Activated naive CD8-positive, alpha-beta T cell treated with anti-CD3 and anti-CD28 coated beads, Interleukin-2, amount 50 U/mL, for 24 hours (primary cell): ENCODE measurements around the gene PDLIM5.

Experiments used
- ATAC-seq: fragments of 150-1000 bp; cut with Tn5 transposase; one replicate; pipeline ENCODE4 v1.10.0; 2021
- DNase-seq: peaks from one replicate; pipeline ENCODE4 v3.0.0; 2021
- H3K27ac Mint-ChIP-seq: one replicate; pipeline ENCODE4 v1.8.0; 2021; ENCODE audit warnings: mild to moderate bottlenecking, mixed read lengths
- H3K27me3 Mint-ChIP-seq: one replicate; pipeline ENCODE4 v1.8.0; 2021; ENCODE audit warnings: mixed read lengths
- H3K36me3 Mint-ChIP-seq: one replicate; pipeline ENCODE4 v1.8.0; 2021; ENCODE audit warnings: low read depth, mixed read lengths
- H3K4me1 Mint-ChIP-seq: one replicate; pipeline ENCODE4 v1.8.0; 2021; ENCODE audit warnings: mixed read lengths
- H3K4me3 Mint-ChIP-seq: one replicate; pipeline ENCODE4 v1.8.0; 2021; ENCODE audit warnings: mild to moderate bottlenecking, moderate library complexity, mixed read lengths
- H3K9me3 Mint-ChIP-seq: one replicate; pipeline ENCODE4 v1.8.0; 2021; ENCODE audit warnings: mixed read lengths

Gene PDLIM5

DNA sequence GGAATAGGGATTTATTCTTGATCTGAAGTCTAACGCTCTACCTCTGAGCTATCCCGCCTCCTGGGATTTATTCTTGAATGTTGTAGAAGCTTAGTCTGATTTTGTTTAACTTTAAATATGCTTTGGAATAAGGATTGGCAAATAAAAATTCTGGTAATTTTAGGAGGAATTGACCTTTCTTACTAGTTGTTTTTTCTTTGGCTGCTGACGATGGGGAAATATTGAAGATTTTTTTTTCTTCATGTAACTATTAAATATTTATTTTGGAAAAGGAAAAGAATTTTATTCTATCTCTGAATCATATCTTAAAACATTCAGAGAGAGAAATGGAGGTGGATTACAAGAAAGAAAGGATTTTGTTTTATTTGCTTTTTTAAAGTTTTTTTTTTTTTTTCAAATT lies 122.9 kb downstream of the PDLIM5 start:
- Mint-ChIP-seq H3K9me3 (no peaks in the 10 kb centered on the region), H3K4me1 (no peaks in the 10 kb centered on the region), H3K27ac (no peak overlapping the region), H3K4me3 (no peak overlapping the region), H3K27me3 (no peaks in the 10 kb centered on the region), H3K36me3 (peaks cover 9% of the 10 kb centered on the region)
- DNase-seq, result no peak
- no peak for ATAC-seq

DNA sequence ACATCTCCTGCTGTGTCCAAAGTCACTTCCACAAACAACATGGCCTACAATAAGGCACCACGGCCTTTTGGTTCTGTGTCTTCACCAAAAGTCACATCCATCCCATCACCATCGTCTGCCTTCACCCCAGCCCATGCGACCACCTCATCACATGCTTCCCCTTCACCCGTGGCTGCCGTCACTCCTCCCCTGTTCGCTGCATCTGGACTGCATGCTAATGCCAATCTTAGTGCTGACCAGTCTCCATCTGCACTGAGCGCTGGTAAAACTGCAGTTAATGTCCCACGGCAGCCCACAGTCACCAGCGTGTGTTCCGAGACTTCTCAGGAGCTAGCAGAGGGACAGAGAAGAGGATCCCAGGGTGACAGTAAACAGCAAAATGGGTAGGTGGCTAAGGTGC lies 123.9 kb downstream of the PDLIM5 start:
- Mint-ChIP-seq H3K9me3 (no peaks in the 10 kb centered on the region), H3K27me3 (no peaks in the 10 kb centered on the region), H3K4me1 (no peaks in the 10 kb centered on the region), H3K36me3 (peaks cover 9% of the 10 kb centered on the region), H3K4me3 (no peak overlapping the region), H3K27ac (no peak overlapping the region)
- DNase-seq, result no peak
- ATAC-seq, result no peak

DNA sequence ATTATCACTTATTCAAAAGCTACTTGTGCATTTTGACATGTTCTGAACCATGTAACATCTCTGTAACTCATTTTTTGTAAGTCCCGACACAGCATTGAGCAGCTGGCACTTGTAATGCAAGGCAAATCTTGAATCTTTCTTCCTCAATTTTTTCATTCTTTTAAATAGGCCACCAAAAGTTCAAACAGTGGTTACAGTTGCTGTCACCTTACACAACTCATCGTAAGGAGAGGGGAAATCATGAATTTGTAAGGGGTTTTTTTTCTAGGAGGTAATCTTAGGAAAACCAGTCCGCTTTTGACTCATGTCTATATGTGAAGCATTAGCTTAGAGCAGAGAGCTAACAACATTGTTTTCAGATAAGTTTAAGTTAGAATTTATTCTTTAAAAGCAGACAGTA lies 124.5 kb downstream of the PDLIM5 start:
- ATAC-seq (no peak), DNase-seq (no peak)
- H3K9me3 Mint-ChIP-seq, result no peaks in the 10 kb centered on the region
- H3K27ac Mint-ChIP-seq, result no peak overlapping the region
- H3K27me3 Mint-ChIP-seq, result no peaks in the 10 kb centered on the region
- no peak overlapping the region for H3K4me3 Mint-ChIP-seq
- H3K4me1 Mint-ChIP-seq, result no peaks in the 10 kb centered on the region
- peaks cover 9% of the 10 kb centered on the region for H3K36me3 Mint-ChIP-seq

DNA sequence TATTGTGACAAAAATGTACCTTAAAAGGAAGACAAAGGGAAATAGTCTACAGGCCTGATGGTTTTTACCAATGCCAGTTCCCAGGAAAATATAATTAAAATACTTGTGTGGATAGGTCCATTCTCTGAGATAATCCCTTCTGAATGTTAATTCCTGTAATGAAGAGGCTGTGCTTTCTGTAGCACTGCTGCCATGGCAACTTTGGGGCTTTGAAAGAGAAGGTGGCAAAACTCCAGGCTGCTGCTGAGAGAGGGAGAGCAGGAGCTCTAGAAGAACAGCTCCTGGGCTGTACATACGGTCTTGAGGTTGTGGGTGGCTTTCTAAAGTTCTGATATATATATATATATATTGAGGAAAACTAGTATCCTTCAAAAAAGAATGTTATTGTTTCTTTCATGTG lies 125.4 kb downstream of the PDLIM5 start:
- no peak overlapping the region for H3K27ac Mint-ChIP-seq
- no peak overlapping the region for H3K4me3 Mint-ChIP-seq
- DNase-seq, result no peak
- no peaks in the 10 kb centered on the region for H3K27me3 Mint-ChIP-seq
- no peak for ATAC-seq
- H3K36me3 Mint-ChIP-seq, result peaks cover 9% of the 10 kb centered on the region
- H3K4me1 Mint-ChIP-seq, result no peaks in the 10 kb centered on the region
- no peaks in the 10 kb centered on the region for H3K9me3 Mint-ChIP-seq

- Mint-ChIP-seq H3K9me3 (no peaks in the 10 kb centered on the region), H3K36me3 (peaks cover 9% of the 10 kb centered on the region), H3K4me1 (no peaks in the 10 kb centered on the region), H3K27ac (no peak overlapping the region), H3K4me3 (no peak overlapping the region), H3K27me3 (no peaks in the 10 kb centered on the region)
- DNase-seq (no peak), ATAC-seq (no peak)
These were observed 126.5 kb downstream of the PDLIM5 start for GRCh38 chr4:94578195-94578594.

DNA sequence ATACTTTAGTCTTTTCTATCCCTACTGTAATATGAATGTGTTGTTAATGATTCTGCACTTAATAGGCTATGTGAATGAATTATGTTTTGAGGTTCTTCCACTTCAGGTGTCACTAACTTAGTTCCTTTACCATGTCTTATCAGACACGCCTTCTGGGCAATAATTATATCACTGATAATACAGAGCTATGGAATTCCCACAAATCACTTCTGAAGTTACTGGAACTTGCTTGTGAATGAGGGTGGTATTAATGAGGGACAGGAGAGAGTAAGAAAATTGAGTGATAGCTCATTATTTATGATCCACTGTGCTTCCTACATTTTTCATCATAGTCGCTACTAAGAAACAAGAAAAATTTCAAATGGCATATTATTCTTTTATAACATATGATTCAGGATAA lies 130.0 kb downstream of the PDLIM5 start:
- Mint-ChIP-seq H3K27ac (no peak overlapping the region), H3K9me3 (no peaks in the 10 kb centered on the region), H3K36me3 (no peaks in the 10 kb centered on the region), H3K27me3 (no peaks in the 10 kb centered on the region), H3K4me1 (no peaks in the 10 kb centered on the region), H3K4me3 (no peak overlapping the region)
- DNase-seq (no peak), ATAC-seq (no peak)

GRCh38 chr4:94582517-94582916 lies 130.8 kb downstream of the PDLIM5 start:
- no peak for ATAC-seq
- H3K36me3 Mint-ChIP-seq, result no peaks in the 10 kb centered on the region
- H3K27ac Mint-ChIP-seq, result no peak overlapping the region
- no peaks in the 10 kb centered on the region for H3K9me3 Mint-ChIP-seq
- H3K27me3 Mint-ChIP-seq, result no peaks in the 10 kb centered on the region
- H3K4me1 Mint-ChIP-seq, result no peaks in the 10 kb centered on the region
- H3K4me3 Mint-ChIP-seq, result no peak overlapping the region
- no peak for DNase-seq

- no peaks in the 10 kb centered on the region for H3K4me1 Mint-ChIP-seq
- H3K27me3 Mint-ChIP-seq, result no peaks in the 10 kb centered on the region
- no peaks in the 10 kb centered on the region for H3K36me3 Mint-ChIP-seq
- DNase-seq (no peak), ATAC-seq (no peak)
- no peak overlapping the region for H3K4me3 Mint-ChIP-seq
- no peaks in the 10 kb centered on the region for H3K9me3 Mint-ChIP-seq
- no peak overlapping the region for H3K27ac Mint-ChIP-seq
These were observed 132.3 kb downstream of the PDLIM5 start for GRCh38 chr4:94583914-94584641.

- no peaks in the 10 kb centered on the region for H3K27me3 Mint-ChIP-seq
These were observed 137.4 kb downstream of the PDLIM5 start for GRCh38 chr4:94588896-94589693.

DNA sequence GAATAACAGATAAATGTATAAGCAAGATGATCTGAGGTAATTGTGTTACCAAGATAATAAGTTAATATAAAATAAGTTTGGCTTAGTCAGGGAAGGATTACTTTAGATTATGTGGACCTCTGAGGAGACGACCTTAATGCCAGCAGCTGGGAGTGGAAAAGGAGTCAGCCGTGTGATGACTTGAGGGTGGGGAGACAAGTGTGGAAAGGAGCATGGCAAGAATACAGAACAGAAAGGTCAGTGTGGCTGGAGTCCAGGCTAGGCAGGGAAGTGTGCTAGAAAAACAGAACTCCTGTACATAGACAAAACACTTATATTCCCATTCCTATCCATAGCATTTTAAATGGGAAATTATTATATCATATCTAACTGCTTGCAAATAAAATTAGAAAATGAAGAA lies 138.8 kb downstream of the PDLIM5 start:
- no peak for DNase-seq
- Mint-ChIP-seq H3K9me3 (no peaks in the 10 kb centered on the region), H3K36me3 (peaks cover 4% of the 10 kb centered on the region), H3K4me3 (no peak overlapping the region), H3K27me3 (no peaks in the 10 kb centered on the region), H3K4me1 (no peaks in the 10 kb centered on the region), H3K27ac (no peak overlapping the region)
- ATAC-seq, result no peak

More at GRCh38 chr4:94588896-94589693, 137.4 kb downstream of the PDLIM5 start:
- DNase-seq (no peak), ATAC-seq (no peak)
- no peak overlapping the region for H3K4me3 Mint-ChIP-seq
- no peaks in the 10 kb centered on the region for H3K4me1 Mint-ChIP-seq
- no peaks in the 10 kb centered on the region for H3K9me3 Mint-ChIP-seq
- peaks cover 4% of the 10 kb centered on the region for H3K36me3 Mint-ChIP-seq
- H3K27ac Mint-ChIP-seq, result no peak overlapping the region

- no peak overlapping the region for H3K27ac Mint-ChIP-seq
- H3K36me3 Mint-ChIP-seq, result peaks cover 4% of the 10 kb centered on the region
- H3K27me3 Mint-ChIP-seq, result no peaks in the 10 kb centered on the region
- H3K4me1 Mint-ChIP-seq, result no peaks in the 10 kb centered on the region
- DNase-seq (no peak), ATAC-seq (no peak)
- H3K9me3 Mint-ChIP-seq, result no peaks in the 10 kb centered on the region
- H3K4me3 Mint-ChIP-seq, result no peak overlapping the region
These were observed 139.5 kb downstream of the PDLIM5 start for GRCh38 chr4:94591289-94591688.

DNA sequence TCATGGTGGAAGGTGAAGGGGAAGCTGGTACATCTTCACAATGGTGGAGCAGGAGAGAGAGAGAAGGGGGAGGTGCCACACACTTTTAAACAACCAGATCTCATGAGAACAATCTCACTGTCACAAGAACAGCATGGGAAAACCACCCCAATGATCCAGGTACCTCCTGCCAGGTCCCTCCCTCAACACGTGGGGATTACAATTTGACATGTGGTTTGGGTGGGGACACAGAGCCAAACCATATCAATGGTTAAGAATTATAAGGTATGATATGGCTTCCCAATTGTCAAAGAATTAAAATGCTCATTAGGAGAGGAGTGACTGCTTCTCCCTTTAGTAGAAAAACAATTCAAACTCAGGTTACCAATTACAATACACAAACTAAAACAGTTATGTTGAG lies 143.3 kb downstream of the PDLIM5 start:
- DNase-seq (no peak), ATAC-seq (no peak)
- Mint-ChIP-seq H3K27me3 (no peaks in the 10 kb centered on the region), H3K36me3 (peaks cover 4% of the 10 kb centered on the region), H3K9me3 (no peaks in the 10 kb centered on the region), H3K4me1 (no peaks in the 10 kb centered on the region), H3K27ac (no peak overlapping the region), H3K4me3 (no peak overlapping the region)

DNA sequence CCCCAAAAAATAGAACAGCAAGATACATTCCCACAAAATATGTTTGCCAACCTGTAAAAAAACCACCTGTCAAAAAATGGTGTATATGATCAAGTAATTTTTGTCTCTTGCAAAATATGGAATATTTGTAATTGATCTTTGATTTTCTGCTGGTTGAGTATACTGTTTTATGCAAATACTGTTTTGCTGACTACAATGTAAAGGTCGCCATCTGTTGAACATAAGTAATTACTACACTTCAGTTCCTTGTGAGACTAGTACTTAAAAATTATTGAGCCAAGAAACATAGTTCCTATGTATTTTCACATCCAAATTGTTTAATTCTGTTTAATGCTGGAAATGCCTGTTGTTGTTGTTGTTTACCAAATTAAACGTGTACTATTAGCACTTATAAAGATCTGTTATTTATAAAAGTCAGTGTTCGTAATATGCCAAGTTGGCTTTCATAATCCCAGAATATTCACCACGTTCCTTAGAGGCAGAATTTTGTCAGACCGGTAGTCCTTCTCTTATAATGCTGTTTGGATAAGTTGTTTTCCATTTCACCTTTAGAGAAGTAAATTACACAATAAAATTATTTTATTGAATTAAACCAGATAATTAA lies 144.2 kb downstream of the PDLIM5 start:
- Mint-ChIP-seq H3K36me3 (peaks cover 4% of the 10 kb centered on the region), H3K9me3 (no peaks in the 10 kb centered on the region), H3K27ac (no peak overlapping the region), H3K4me3 (no peak overlapping the region), H3K27me3 (no peaks in the 10 kb centered on the region), H3K4me1 (no peaks in the 10 kb centered on the region)
- DNase-seq (no peak), ATAC-seq (no peak)

DNA sequence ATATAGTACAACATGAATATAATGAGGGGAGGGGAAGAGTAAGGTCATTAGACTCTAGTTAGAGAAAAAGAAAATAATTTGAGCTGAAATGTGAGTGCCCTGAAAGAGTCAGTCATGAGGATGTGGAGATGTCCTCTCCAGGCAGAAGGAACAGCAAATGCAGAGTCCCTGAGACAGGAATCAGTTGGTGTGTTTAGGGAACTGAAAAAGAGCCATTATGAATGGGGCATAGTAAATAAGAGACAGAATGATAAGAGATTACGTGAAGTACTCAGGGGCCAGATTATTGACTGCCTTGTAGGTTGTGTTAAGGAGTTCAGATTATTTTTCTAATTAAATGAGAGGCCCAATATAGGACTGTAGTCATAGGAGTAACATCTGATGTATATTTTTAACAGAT lies 147.0 kb downstream of the PDLIM5 start:
- Mint-ChIP-seq H3K4me1 (no peaks in the 10 kb centered on the region), H3K27ac (no peak overlapping the region), H3K36me3 (no peaks in the 10 kb centered on the region), H3K9me3 (no peaks in the 10 kb centered on the region), H3K27me3 (no peaks in the 10 kb centered on the region), H3K4me3 (no peak overlapping the region)
- no peak for ATAC-seq
- no peak for DNase-seq

- H3K4me1 Mint-ChIP-seq, result no peaks in the 10 kb centered on the region
- no peaks in the 10 kb centered on the region for H3K36me3 Mint-ChIP-seq
- no peak overlapping the region for H3K27ac Mint-ChIP-seq
- ATAC-seq, result no peak
- no peak for DNase-seq
- H3K9me3 Mint-ChIP-seq, result no peaks in the 10 kb centered on the region
- H3K27me3 Mint-ChIP-seq, result no peaks in the 10 kb centered on the region
- H3K4me3 Mint-ChIP-seq, result no peak overlapping the region
These were observed 151.5 kb downstream of the PDLIM5 start for GRCh38 chr4:94603170-94603747.
